Subcutaneous adipose tissue (tissue), 4 donors: ENCODE results near the gene GTPBP3. TPM values are rescaled to one million over a fixed set of nuclear protein-coding genes. Genes with fewer than 3 reads are reported as not detected.

Experiments
- total RNA-seq, 4 donors: library from RNA; depleted of rRNA; stranded (reverse); fragments of >200 nt; gene quantifications; one replicate each; pipeline ENCODE4 v1.1.0, GENCODE V29; 2016
- TF ChIP-seq, protein P1 (sequence below): fragments of 450-650 bp; IDR thresholded peaks from one replicate; pipeline ENCODE4 v1.5.1; 2016; ENCODE audit warnings: low read depth, mild to moderate bottlenecking, control low read depth, antibody characterized with exemption, moderate library complexity

GTPBP3 gene
- total RNA-seq, 4 donors from 2014 or later, result 8.6 to 32.2 (median 14.6) TPM

DNA sequence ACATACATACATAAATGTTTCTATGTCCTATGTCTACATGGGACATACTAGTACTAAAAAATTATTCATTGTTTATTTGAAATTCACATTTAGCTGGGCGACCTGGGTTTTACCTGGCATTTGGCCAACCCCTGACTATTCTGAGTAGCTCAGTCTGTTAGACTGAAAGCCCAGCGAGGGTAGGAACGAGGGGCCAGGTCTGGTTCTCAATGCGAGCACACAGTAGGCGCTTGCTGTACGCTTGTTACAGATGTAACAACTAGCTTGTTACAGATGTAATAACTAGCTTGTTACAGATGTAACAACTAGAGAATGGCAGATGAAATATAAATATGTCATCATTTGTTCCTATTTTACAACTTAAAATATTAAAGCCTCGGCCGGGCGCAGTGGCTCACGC lies 1.8 kb upstream of the GTPBP3 start:
- TF ChIP-seq, protein P1, sequence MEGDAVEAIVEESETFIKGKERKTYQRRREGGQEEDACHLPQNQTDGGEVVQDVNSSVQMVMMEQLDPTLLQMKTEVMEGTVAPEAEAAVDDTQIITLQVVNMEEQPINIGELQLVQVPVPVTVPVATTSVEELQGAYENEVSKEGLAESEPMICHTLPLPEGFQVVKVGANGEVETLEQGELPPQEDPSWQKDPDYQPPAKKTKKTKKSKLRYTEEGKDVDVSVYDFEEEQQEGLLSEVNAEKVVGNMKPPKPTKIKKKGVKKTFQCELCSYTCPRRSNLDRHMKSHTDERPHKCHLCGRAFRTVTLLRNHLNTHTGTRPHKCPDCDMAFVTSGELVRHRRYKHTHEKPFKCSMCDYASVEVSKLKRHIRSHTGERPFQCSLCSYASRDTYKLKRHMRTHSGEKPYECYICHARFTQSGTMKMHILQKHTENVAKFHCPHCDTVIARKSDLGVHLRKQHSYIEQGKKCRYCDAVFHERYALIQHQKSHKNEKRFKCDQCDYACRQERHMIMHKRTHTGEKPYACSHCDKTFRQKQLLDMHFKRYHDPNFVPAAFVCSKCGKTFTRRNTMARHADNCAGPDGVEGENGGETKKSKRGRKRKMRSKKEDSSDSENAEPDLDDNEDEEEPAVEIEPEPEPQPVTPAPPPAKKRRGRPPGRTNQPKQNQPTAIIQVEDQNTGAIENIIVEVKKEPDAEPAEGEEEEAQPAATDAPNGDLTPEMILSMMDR, result no peak

DNA sequence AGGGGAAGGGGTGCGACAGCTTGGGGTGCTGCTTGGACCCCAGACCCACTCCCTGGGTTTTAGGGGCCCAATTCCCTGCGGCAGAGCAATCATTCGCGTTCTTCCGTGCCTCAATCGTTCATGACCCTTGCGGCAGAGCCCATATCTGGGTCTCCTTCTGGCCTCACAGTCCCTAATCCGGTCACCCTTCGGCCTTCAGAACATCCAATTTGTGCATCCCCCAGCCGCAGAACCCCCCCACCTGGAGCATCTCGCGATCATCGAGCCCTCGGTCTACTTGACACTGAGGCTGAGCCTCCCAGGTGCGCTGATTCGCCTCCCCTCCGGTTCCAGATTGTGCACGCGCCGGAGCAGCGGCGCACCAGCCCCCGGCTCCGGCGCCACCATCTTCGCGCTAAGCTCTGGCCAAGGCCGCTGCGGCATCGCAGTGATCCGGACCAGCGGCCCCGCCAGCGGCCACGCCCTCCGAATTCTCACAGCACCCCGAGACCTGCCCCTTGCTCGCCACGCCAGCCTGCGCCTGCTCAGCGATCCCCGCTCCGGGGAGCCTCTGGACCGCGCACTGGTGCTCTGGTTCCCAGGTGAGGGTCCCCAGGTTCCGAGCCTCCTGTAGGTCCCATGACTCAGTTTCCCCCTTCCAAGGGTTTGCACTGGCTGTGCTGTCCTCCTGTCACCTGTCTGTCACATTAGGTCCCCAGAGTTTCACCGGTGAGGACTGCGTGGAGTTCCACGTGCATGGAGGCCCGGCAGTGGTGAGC lies 501 bp downstream of the GTPBP3 start:
- TF ChIP-seq, protein P1, result no peak

DNA sequence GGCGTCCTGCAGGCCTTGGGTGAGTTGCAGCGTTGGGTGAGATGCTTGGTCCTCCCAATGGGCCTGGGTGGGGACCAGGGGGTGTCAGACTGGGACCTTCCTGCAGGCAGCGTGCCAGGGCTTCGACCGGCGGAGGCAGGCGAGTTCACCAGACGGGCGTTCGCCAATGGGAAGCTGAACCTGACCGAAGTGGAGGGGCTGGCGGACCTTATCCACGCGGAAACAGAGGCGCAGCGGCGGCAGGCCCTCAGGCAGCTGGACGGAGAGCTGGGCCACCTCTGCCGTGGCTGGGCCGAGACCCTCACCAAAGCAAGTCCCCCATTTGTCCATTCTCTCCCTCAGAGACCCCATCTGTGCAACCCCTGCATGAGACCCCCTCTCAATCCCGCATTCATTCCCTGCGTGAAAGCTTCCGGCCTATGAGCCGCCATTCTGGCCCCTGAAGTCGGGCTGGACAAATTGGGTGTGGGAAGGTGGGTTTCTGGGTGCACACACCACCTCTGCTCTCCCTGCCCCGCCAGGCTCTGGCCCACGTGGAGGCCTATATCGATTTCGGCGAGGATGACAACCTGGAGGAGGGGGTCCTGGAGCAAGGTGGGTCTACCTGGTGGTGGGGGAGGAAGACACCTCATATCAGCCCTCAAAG lies 1.2 kb downstream of the GTPBP3 start:
- TF ChIP-seq, protein P1, result no peak

DNA sequence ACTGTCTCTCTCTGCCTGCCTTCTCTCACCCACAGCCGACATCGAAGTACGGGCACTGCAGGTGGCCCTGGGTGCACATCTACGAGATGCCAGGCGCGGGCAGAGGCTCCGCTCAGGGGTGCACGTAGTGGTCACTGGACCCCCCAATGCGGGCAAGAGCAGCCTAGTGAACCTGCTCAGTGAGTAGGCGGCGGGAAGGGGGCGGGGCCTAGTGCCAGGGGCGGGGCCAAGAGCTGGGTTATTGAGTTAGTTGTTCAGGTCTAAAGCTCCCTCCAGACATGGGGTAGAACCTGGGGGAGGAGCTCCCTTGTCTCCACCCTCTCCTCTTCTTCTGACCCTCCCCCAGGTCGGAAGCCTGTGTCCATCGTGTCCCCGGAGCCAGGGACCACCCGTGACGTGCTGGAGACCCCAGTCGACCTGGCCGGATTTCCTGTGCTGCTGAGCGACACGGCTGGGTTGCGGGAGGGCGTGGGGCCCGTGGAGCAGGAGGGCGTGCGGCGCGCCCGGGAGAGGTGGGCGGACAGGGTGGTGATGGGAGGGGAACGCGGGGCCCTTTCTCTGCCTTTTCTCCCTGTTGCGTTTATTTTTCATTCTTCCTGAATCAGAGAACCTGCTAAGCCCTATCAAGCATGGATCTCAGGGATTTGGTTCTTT lies 1.9 kb downstream of the GTPBP3 start:
- TF ChIP-seq, protein P1, result no peak

DNA sequence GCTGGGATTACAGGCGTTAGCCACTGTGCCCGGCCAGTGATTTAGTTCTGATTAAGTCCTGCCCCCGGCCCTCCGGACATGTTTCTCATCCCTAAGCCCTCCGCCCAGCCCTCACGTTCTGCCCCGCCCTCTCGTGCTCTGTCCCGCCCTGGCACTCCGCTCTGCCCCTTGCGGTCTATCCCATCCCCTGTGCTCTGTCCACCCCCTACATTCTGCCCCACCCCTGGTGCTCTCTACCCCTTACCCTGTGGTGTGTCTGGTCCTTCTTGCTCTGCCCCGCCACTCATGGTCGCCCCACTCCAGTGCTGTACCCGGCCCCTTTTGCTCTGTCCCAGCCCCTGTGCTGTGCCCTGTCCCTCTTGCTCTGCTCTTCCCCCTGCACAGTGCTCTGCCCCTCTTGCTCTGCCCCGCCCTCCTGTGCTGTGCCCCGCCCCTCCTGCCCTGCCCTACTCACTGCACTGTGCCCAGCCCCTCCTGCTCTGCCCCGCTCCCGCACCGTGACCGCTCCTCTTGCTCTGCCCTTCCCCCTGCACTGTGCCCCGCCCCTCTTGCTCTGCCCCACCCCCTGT lies 3.0 kb downstream of the GTPBP3 start:
- TF ChIP-seq, protein P1, result no peak

DNA sequence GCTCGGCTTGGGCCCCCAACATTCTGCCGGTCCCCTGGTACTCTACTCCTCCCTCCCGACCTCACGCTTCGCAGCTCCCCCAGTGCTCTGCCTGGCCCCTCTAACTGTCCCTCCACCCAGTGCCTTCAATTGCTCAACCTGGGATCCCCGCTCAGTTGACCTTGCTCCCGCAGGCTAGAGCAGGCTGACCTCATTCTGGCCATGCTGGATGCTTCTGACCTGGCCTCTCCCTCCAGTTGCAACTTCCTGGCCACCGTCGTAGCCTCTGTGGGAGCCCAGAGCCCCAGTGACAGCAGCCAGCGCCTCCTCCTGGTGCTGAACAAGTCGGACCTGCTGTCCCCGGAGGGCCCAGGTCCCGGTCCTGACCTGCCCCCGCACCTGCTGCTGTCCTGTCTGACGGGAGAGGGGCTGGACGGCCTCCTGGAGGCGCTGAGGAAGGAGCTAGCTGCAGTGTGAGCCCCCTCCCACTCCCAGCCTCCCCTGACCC lies 3.6 kb downstream of the GTPBP3 start:
- TF ChIP-seq, protein P1, result no peak

DNA sequence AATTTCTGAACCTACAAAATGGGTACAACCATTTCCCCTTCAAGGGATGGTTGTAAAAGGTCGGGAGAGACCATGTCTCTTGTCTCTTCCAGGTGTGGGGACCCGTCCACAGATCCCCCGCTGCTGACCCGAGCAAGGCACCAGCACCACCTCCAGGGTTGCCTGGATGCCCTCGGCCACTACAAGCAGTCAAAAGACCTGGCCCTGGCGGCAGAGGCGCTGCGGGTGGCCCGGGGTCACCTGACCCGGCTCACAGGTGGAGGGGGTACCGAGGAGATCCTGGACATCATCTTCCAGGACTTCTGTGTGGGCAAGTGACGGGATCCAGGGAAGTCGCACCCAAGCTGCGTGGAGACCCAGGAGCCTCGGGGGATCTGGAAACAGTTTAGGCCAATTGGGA lies 4.0 kb downstream of the GTPBP3 start:
- TF ChIP-seq, protein P1, result no peak
